Measurements from ENCODE around the gene DNAH11.

DNA sequence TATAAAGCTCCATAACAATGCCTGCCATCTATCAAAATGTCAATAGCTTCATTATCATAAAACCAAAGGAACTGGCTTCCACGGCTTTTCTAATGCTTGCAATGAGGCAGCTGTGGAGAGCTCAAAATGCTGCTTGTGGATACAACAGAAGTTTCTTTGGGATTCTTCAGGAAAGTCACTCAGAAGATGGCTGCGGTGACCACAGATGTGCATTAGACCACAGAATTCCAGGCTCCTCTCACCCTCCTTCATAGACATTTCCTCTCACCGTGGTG is 325.7 kb downstream of the DNAH11 start:
- no peak for TF ChIP-seq EP300 (IDR thresholded peaks at IDR 0.05)
- TF ChIP-seq, protein P1, sequence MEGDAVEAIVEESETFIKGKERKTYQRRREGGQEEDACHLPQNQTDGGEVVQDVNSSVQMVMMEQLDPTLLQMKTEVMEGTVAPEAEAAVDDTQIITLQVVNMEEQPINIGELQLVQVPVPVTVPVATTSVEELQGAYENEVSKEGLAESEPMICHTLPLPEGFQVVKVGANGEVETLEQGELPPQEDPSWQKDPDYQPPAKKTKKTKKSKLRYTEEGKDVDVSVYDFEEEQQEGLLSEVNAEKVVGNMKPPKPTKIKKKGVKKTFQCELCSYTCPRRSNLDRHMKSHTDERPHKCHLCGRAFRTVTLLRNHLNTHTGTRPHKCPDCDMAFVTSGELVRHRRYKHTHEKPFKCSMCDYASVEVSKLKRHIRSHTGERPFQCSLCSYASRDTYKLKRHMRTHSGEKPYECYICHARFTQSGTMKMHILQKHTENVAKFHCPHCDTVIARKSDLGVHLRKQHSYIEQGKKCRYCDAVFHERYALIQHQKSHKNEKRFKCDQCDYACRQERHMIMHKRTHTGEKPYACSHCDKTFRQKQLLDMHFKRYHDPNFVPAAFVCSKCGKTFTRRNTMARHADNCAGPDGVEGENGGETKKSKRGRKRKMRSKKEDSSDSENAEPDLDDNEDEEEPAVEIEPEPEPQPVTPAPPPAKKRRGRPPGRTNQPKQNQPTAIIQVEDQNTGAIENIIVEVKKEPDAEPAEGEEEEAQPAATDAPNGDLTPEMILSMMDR (IDR thresholded peaks at IDR 0.05) = no peak

Measured in upper lobe of left lung (tissue), 4 donors.